Fibroblast of lung (primary cell): Measurements from ENCODE around the gene CENPX. TPM values are rescaled to one million over a fixed set of nuclear protein-coding genes. Genes with fewer than 3 reads are reported as not detected.

Source experiments
- DNase-seq, 2 donors: peaks; one replicate each; pipeline versions ENCODE4 v3.0.0 to v3.0.0-alpha.2; 2010; ENCODE audit warnings: low read depth in 2 of 2
- H2AFZ ChIP-seq: 2 replicates; pipeline ENCODE4 v1.5.1; 2012; ENCODE audit warnings: low read length, control low read depth, inconsistent platforms
- H3K27ac ChIP-seq: 2 replicates; pipeline ENCODE4 v1.5.1; 2011; ENCODE audit warnings: low read length, control low read depth; ENCODE audit not compliant: insufficient read depth
- H3K27me3 ChIP-seq: 2 replicates; pipeline ENCODE4 v1.5.1; 2011; ENCODE audit warnings: mild to moderate bottlenecking, low read length; ENCODE audit not compliant: control insufficient read depth, insufficient read depth
- H3K36me3 ChIP-seq: 2 replicates; pipeline ENCODE4 v1.5.1; 2011; ENCODE audit warnings: low read length; ENCODE audit not compliant: control insufficient read depth, insufficient read depth
- H3K4me1 ChIP-seq: 2 replicates; pipeline ENCODE4 v1.5.1; 2011; ENCODE audit warnings: low read length; ENCODE audit not compliant: control insufficient read depth, insufficient read depth; ENCODE audit errors: extremely low read depth
- H3K4me2 ChIP-seq: 2 replicates; pipeline ENCODE4 v1.5.1; 2011; ENCODE audit warnings: low read length, control low read depth; ENCODE audit not compliant: insufficient read depth; ENCODE audit errors: extremely low read depth
- H3K4me3 ChIP-seq, 4 experiments: fragments of 200-600 bp in 1 of 4; sonication (generic) in 1 of 4; replicated peaks in 1 of 4; 2 replicates each; pipeline ENCODE4 v1.5.1; 2011 to 2016; ENCODE audit warnings: low read length in 4 of 4, low read depth in 3 of 4, mild to moderate bottlenecking in 3 of 4, control low read depth in 2 of 4, inconsistent platforms in 1 of 4, mixed read lengths in 1 of 4; ENCODE audit not compliant: insufficient read depth in 1 of 4; ENCODE audit errors: control extremely low read depth in 1 of 4
- H3K79me2 ChIP-seq: 2 replicates; pipeline ENCODE4 v1.5.1; 2012; ENCODE audit warnings: mild to moderate bottlenecking, low read length, inconsistent platforms; ENCODE audit not compliant: control insufficient read depth, insufficient read depth
- H3K9ac ChIP-seq: 2 replicates; pipeline ENCODE4 v1.5.1; 2011; ENCODE audit warnings: mild to moderate bottlenecking, low read length, control low read depth; ENCODE audit not compliant: insufficient read depth
- H3K9me3 ChIP-seq: 2 replicates; pipeline ENCODE4 v1.5.1; 2012; ENCODE audit warnings: low read depth, low read length; ENCODE audit not compliant: control insufficient read depth, insufficient read depth
- H4K20me1 ChIP-seq: 2 replicates; pipeline ENCODE4 v1.5.1; 2011; ENCODE audit warnings: low read length; ENCODE audit not compliant: control insufficient read depth, insufficient read depth; ENCODE audit errors: extremely low read depth
- CTCF ChIP-seq, 2 donors: IDR thresholded peaks in 1 of 2; conservative IDR thresholded peaks in 1 of 2; 1 replicate in 1 of 2; 2 replicates in 1 of 2; pipeline ENCODE4 v1.5.1; 2011 to 2012; ENCODE audit warnings: low read length in 2 of 2, control low read depth in 1 of 2, inconsistent platforms in 1 of 2, low read depth in 1 of 2, mild to moderate bottlenecking in 1 of 2
- EZH2 ChIP-seq: IDR thresholded peaks from 2 replicates; pipeline ENCODE4 v1.5.1; 2012; ENCODE audit warnings: low read length, control low read depth, mild to moderate bottlenecking; ENCODE audit errors: missing control alignments
- polyA plus RNA-seq, 2 donors: library from polyadenylated mRNA; depleted of rRNA in 1 of 2; stranded (reverse) in 1 of 2; unstranded in 1 of 2; fragments of >200 nt; gene quantifications; 2 replicates each; pipeline ENCODE4 v1.2.1, GENCODE V29; 2011 to 2012; ENCODE audit warnings: missing spikeins in 1 of 2
- total RNA-seq: library from RNA; depleted of rRNA; stranded (reverse); fragments of >200 nt; gene quantifications from 2 replicates; pipeline ENCODE4 v1.2.1, GENCODE V29; 2014

CENPX gene
- total and polyA plus RNA-seq, 2 donors (not counting 1 experiment from before 2014, with no cell fraction given): 29.2 to 30.4 TPM

- H3K79me2 ChIP-seq: peaks cover 7% of the 10 kb centered on the region
- no peaks in the 10 kb centered on the region for H3K27me3 ChIP-seq
- peaks cover 4% of the 10 kb centered on the region for H3K36me3 ChIP-seq
- no peaks in the 10 kb centered on the region for H3K9me3 ChIP-seq
- TF ChIP-seq CTCF (conservative IDR thresholded peaks at IDR 0.05 in 1 of 2, IDR thresholded peaks at IDR 0.05 in 1 of 2; ENCODE audit: low read depth in 1 of 2, low read length in 2 of 2) (no peak), EZH2 (no peak)
- no peak overlapping the region for H2AFZ ChIP-seq
- H3K9ac ChIP-seq: no peak overlapping the region
- no peak overlapping the region for H3K27ac ChIP-seq
- H4K20me1 ChIP-seq: no peaks in the 10 kb centered on the region
- peaks cover 7% of the 10 kb centered on the region for H3K4me1 ChIP-seq
- no peak overlapping the region for H3K4me3 ChIP-seq
- no peak overlapping the region for H3K4me2 ChIP-seq
- no peak for DNase-seq
Observed at GRCh38 chr17:82018152-82018988, 4.3 kb downstream of the CENPX start.

- no peak for TF ChIP-seq EZH2
- TF ChIP-seq CTCF (conservative IDR thresholded peaks at IDR 0.05 in 1 of 2, IDR thresholded peaks at IDR 0.05 in 1 of 2; ENCODE audit: low read depth in 1 of 2, low read length in 2 of 2): no peak
- H3K4me1 ChIP-seq: peaks cover 7% of the 10 kb centered on the region
- H3K4me3 ChIP-seq: no peak overlapping the region
- no peak overlapping the region for H2AFZ ChIP-seq
- DNase-seq: no peak
- peaks cover 7% of the 10 kb centered on the region for H3K79me2 ChIP-seq
- H4K20me1 ChIP-seq: no peaks in the 10 kb centered on the region
- H3K27ac ChIP-seq: no peak overlapping the region
- H3K9me3 ChIP-seq: no peaks in the 10 kb centered on the region
- no peaks in the 10 kb centered on the region for H3K27me3 ChIP-seq
- peaks cover 4% of the 10 kb centered on the region for H3K36me3 ChIP-seq
- H3K4me2 ChIP-seq: no peak overlapping the region
- no peak overlapping the region for H3K9ac ChIP-seq
Observed at GRCh38 chr17:82017612-82018151, 5.0 kb downstream of the CENPX start.

GRCh38 chr17:82016875-82017459 lies 5.7 kb downstream of the CENPX start:
- H3K27ac ChIP-seq: no peak overlapping the region
- H4K20me1 ChIP-seq: no peaks in the 10 kb centered on the region
- no peak overlapping the region for H3K4me3 ChIP-seq
- H3K9me3 ChIP-seq: no peaks in the 10 kb centered on the region
- peaks cover 5% of the 10 kb centered on the region for H3K79me2 ChIP-seq
- no peaks in the 10 kb centered on the region for H3K27me3 ChIP-seq
- no peak overlapping the region for H3K9ac ChIP-seq
- peaks cover 4% of the 10 kb centered on the region for H3K36me3 ChIP-seq
- H2AFZ ChIP-seq: no peak overlapping the region
- H3K4me2 ChIP-seq: no peak overlapping the region
- TF ChIP-seq EZH2 (no peak), CTCF (conservative IDR thresholded peaks at IDR 0.05 in 1 of 2, IDR thresholded peaks at IDR 0.05 in 1 of 2; ENCODE audit: low read depth in 1 of 2, low read length in 2 of 2) (no peak)
- DNase-seq: no peak
- peaks cover 7% of the 10 kb centered on the region for H3K4me1 ChIP-seq
